ENCODE results near the gene TMEM63C. TPM values are rescaled to one million over a fixed set of nuclear protein-coding genes. Genes with fewer than 3 reads are reported as not detected.

Gene TMEM63C
- total RNA-seq, 2 donors from 2014 or later: 1.1 to 1.6 TPM

DNA sequence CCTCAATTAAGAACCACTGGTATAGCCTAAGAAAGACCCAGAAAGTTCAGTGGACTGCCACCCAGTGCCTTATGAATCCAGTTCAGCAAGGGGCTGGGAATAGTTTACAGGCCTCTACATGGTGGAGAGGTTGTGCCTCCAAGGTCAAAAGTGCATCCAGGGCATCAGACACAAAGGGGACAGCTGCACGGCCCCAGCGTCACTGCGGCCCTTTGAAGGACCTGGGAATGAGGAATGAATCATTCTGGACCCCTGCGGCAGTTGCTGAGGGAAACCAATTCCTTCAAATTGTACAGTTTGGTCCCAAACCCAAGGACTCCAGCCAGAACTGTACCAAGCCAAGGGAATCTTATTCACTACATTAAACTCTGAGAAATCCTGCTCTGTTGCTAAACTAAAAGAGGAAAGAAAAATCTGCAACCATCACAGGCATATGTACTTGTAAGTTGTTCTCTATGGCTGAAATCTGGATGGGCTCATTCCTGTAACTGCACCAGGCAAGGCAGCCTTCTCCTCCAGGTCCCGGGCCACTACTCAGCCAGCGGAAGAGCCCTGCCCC lies 100.3 kb downstream of the TMEM63C start:
- DNase-seq: no peak
- Mint-ChIP-seq H3K4me3 (no peak overlapping the region), H3K27ac (no peak overlapping the region), H3K9me3 (no peaks in the 10 kb centered on the region), H3K36me3 (ENCODE audit: low read depth) (peaks cover 65% of the 10 kb centered on the region), H3K27me3 (ENCODE audit: insufficient read depth) (no peaks in the 10 kb centered on the region), H3K4me1 (no peaks in the 10 kb centered on the region)
- Histone ChIP-seq H3K27me3 (ENCODE audit: control insufficient read depth, insufficient read depth, low read length, poor library complexity, severe bottlenecking) (no peaks in the 10 kb centered on the region), H3K9me3 (ENCODE audit: control insufficient read depth, low read length) (no peaks in the 10 kb centered on the region), H3K4me3 (ENCODE audit: low read length) (no peak overlapping the region), H3K36me3 (ENCODE audit: control insufficient read depth, insufficient read depth, low read length) (peaks cover 78% of the 10 kb centered on the region), H3K27ac (ENCODE audit: low read depth, low read length) (peak overlapping the region; percentile 84), H3K9ac (ENCODE audit: extremely low read depth, low read length, poor library complexity, severe bottlenecking) (no peak overlapping the region), H3K4me1 (ENCODE audit: control insufficient read depth, insufficient read depth, low read length) (no peaks in the 10 kb centered on the region)
- 71 to 93% methylated on average over 5 to 6 of the region's 6 CpGs for WGBS, 2 experiments (ENCODE audit: insufficient coverage in 1 of 2, insufficient read length in 1 of 2)
- TF ChIP-seq, protein P1, sequence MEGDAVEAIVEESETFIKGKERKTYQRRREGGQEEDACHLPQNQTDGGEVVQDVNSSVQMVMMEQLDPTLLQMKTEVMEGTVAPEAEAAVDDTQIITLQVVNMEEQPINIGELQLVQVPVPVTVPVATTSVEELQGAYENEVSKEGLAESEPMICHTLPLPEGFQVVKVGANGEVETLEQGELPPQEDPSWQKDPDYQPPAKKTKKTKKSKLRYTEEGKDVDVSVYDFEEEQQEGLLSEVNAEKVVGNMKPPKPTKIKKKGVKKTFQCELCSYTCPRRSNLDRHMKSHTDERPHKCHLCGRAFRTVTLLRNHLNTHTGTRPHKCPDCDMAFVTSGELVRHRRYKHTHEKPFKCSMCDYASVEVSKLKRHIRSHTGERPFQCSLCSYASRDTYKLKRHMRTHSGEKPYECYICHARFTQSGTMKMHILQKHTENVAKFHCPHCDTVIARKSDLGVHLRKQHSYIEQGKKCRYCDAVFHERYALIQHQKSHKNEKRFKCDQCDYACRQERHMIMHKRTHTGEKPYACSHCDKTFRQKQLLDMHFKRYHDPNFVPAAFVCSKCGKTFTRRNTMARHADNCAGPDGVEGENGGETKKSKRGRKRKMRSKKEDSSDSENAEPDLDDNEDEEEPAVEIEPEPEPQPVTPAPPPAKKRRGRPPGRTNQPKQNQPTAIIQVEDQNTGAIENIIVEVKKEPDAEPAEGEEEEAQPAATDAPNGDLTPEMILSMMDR (conservative IDR thresholded peaks at IDR 0.05): no peak

DNA sequence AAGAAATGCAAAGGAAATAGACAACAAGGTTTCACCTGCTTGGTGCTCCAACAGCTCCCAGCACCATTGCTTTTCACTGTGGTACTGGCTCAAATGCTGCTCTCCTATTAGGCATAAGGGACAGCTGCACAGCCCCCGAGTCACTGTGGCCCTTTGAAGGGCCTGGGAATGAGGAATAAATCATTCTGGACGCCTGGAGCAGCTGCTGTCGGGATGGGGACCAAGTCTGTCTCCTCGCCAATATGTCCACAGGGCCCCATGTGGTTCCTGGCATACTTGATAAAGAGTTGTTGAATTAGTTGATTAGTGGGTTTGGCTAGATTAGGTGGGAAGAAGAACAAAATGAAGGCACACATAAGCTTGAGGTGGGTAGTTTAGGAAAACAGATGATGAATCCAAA lies 102.5 kb downstream of the TMEM63C start:
- no peaks in the 10 kb centered on the region for H3K9me3 ChIP-seq (ENCODE audit: control insufficient read depth, low read length)
- H3K27ac ChIP-seq (ENCODE audit: low read depth, low read length): no peak overlapping the region
- no peaks in the 10 kb centered on the region for H3K27me3 Mint-ChIP-seq (ENCODE audit: insufficient read depth)
- H3K4me3 Mint-ChIP-seq: no peak overlapping the region
- no peak for DNase-seq
- no peaks in the 10 kb centered on the region for H3K27me3 ChIP-seq (ENCODE audit: control insufficient read depth, insufficient read depth, low read length, poor library complexity, severe bottlenecking)
- TF ChIP-seq, protein P1 (conservative IDR thresholded peaks at IDR 0.05): no peak
- no peaks in the 10 kb centered on the region for H3K9me3 Mint-ChIP-seq
- H3K4me1 Mint-ChIP-seq: no peaks in the 10 kb centered on the region
- H3K36me3 ChIP-seq (ENCODE audit: control insufficient read depth, insufficient read depth, low read length): peaks cover 83% of the 10 kb centered on the region
- no peak overlapping the region for H3K9ac ChIP-seq (ENCODE audit: extremely low read depth, low read length, poor library complexity, severe bottlenecking)
- no peak overlapping the region for H3K27ac Mint-ChIP-seq
- no peak overlapping the region for H3K4me3 ChIP-seq (ENCODE audit: low read length)
- WGBS, 2 experiments (ENCODE audit: insufficient coverage in 1 of 2, insufficient read length in 1 of 2): 88 to 89% methylated on average over 4 of the region's 4 CpGs
- H3K4me1 ChIP-seq (ENCODE audit: control insufficient read depth, insufficient read depth, low read length): no peaks in the 10 kb centered on the region
- H3K36me3 Mint-ChIP-seq (ENCODE audit: low read depth): peaks cover 65% of the 10 kb centered on the region

DNA sequence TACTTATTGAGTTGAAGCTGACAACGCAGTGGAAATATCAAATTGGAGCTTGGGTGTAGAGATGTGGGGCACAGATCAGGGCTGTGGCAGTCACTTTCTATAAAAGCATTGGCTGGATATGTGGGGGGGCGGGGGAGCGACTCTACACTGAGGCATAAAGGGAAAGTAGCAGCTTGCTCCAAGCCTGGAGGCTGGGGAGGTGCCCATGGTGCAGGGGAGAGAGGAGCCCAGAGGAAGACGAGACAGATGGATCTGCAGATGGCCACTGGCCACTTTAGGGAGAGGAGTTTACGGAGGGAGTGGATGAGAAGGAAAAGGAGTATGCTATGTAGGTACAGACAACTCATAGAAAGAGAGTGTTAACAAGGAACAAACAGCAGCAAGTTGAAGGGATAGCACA lies 102.9 kb downstream of the TMEM63C start:
- Mint-ChIP-seq H3K27me3 (ENCODE audit: insufficient read depth) (no peaks in the 10 kb centered on the region), H3K4me1 (no peaks in the 10 kb centered on the region), H3K27ac (no peak overlapping the region), H3K9me3 (no peaks in the 10 kb centered on the region), H3K4me3 (no peak overlapping the region), H3K36me3 (ENCODE audit: low read depth) (peaks cover 61% of the 10 kb centered on the region)
- Histone ChIP-seq H3K9ac (ENCODE audit: extremely low read depth, low read length, poor library complexity, severe bottlenecking) (no peak overlapping the region), H3K4me1 (ENCODE audit: control insufficient read depth, insufficient read depth, low read length) (no peaks in the 10 kb centered on the region), H3K27me3 (ENCODE audit: control insufficient read depth, insufficient read depth, low read length, poor library complexity, severe bottlenecking) (no peaks in the 10 kb centered on the region), H3K36me3 (ENCODE audit: control insufficient read depth, insufficient read depth, low read length) (peaks cover 79% of the 10 kb centered on the region), H3K9me3 (ENCODE audit: control insufficient read depth, low read length) (no peaks in the 10 kb centered on the region), H3K4me3 (ENCODE audit: low read length) (no peak overlapping the region), H3K27ac (ENCODE audit: low read depth, low read length) (no peak overlapping the region)
- WGBS, 2 experiments (ENCODE audit: insufficient coverage in 1 of 2, insufficient read length in 1 of 2): 94% methylated on average over 2 to 5 of the region's 5 CpGs
- DNase-seq: no peak
- TF ChIP-seq, protein P1 (conservative IDR thresholded peaks at IDR 0.05): no peak

All from endodermal cell (in vitro differentiated cells).